Heart left ventricle (tissue), 13 donors: ENCODE results near the gene MAGI2.

ENCODE experiments used
- CTCF ChIP-seq, 12 donors: fragments of 200-600 bp; sonication (generic) in 4 of 12; IDR thresholded peaks; one replicate each; pipeline versions ENCODE4 v1.5.0 to v1.8.0; 2018 to 2022; ENCODE audit warnings: antibody characterized with exemption in 12 of 12, mild to moderate bottlenecking in 5 of 12
- POLR2A ChIP-seq, 2 donors: fragments of 450-650 bp; IDR thresholded peaks; one replicate each; pipeline ENCODE4 v1.6.1; 2017; ENCODE audit warnings: antibody characterized with exemption in 2 of 2, mild to moderate bottlenecking in 2 of 2, moderate library complexity in 2 of 2
- donor health status: ischemic (EF 13 %, LVEDD 7.1; RV severe dilation, severe dysfunction).
- donor health status: DM: no; HTN: yes; CAD: no.
- donor health status: DM: no; HTN: no; CAD: no.
- donor health status: ischemic (EF 25% LVEDD 6.9; RV normal size, moderate dysfunction).
- donor health status: ischemic (EF 25% LVEDD 5.7; RV mildly dilated, moderate dysfunction).
- donor health status: ischemic (EF 35%, LVEDD 5.7; RV mildly dilated, moderate dysfunction).
- donor health status: nonischemic (EF 11% LVEDD 7.7; RV severe dilation, severe dysfunction).
- donor health status: DM: yes; HTN: yes; CAD: no.
- donor health status: PGD.
- donor health status: ischemic (EF 29% LVEDD 5.4; RV normal size, mild dysfunction).
- donor health status: nonischemic (EF 23%, LVEDD 6.1; RV moderate dilation, normal function).

- no peak for TF ChIP-seq POLR2A (IDR thresholded peaks at IDR 0.05)
- no peak for TF ChIP-seq CTCF (IDR thresholded peaks at IDR 0.05)
Observed at GRCh38 chr7:78090616-78091015, 1362.9 kb downstream of the MAGI2 start.
